Stimulated activated CD8-positive, alpha-beta memory T cell treated with anti-CD3 and anti-CD28 coated beads, Interleukin-12 subunit alpha, Interleukin-12 subunit beta, amount 100 ng/mL, for 1 hour (primary cell): Measurements from ENCODE around the gene BCAN.
A peak's percentile ranks its signal among the peaks of the same experiment; 100 is the strongest.

Experiments
- DNase-seq: peaks from one replicate; pipeline ENCODE4 v3.0.0-alpha.2; 2020; ENCODE audit warnings: low read depth

Gene BCAN

GRCh38 chr1:156700736-156701531, 59.0 kb downstream of the BCAN start:
- no peak for DNase-seq

GRCh38 chr1:156703336-156703735, 61.4 kb downstream of the BCAN start:
- no peak for DNase-seq

GRCh38 chr1:156703741-156704140, 61.8 kb downstream of the BCAN start:
- no peak for DNase-seq

DNA sequence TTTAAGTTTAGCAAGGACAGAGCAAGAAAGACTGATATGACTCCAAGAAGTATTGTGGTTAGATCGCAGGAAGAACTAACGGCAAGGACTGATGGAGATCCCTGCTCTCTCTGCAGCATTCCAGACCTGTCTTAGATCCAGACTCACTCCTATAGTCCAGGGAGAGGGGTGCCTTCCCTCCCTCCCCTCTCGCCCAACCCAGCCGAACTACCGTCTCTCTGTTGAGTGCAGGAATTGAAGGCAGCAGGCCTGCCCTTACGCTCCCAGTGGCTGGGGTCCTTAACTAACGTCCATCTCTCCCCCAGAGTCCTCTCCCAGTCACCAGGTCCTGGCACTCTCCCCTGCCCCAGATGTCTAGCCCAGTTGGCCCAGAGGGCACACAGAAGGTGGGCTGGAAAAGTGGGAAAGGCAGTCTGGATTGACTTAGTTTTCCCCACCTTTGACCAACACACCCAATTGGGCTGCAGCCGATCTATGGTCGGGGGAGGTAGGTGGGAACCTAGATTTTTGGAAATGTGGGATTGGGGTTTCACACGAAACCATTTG, 62.3 kb downstream of the BCAN start:
- no peak for DNase-seq

DNA sequence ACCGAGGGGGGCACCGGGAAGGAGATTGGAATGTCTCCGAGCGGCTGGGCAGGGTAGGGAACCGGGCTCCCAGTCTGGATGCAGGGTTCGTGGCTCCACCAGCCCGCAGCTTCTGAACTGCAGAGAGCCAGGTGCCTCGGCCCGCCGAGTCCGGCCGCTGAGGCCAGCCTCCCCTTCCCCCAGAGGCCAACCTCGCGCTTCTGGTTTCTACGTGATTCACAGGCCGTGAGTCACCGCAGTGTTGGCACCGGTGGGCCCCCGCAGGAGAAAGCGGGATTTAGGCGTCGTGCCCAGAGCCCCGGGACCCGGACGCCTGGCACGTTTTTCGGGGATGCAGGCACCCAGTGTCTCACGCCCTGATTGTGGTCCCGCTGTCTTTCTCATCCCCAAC, 63.0 kb downstream of the BCAN start:
- no peak for DNase-seq

DNA sequence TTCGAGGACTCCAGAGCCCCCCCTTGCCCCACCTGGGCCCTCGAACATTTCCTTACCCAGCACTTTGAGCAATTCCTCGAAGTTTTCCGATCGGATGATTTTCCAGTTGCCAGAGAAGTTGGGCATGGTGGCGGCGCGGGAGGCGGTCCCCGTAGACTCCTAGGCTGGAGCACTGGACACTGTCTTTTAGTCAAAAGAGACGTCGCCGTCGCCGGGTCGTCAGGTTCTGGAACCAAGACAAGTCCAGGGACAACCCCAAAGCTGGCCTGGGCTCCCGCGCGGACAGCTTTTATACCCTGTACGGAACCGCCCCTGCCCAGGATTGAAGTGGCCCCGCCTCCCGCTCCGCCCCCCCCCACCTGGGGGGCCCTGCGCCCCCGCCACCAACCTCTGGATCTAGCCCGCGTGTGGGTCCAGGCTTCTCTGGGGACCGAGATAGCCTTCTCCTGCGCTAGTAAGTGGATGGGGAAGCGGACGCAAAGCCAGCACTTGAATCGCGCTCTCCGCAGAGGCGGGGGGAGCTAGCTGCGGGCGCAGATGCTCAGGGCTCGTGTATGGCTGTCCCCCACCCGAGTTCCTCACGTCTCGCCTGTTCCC, 63.5 kb downstream of the BCAN start, which contains the start of gene CRABP2:
CRABP2 (minus strand) TSS at position 263 of the 597 bp plus-strand sequence; CDS start at position 126, 137 bp downstream.
- DNase-seq: no peak

GRCh38 chr1:156705918-156706656, 64.2 kb downstream of the BCAN start:
- DNase-seq: peak; percentile 47

DNA sequence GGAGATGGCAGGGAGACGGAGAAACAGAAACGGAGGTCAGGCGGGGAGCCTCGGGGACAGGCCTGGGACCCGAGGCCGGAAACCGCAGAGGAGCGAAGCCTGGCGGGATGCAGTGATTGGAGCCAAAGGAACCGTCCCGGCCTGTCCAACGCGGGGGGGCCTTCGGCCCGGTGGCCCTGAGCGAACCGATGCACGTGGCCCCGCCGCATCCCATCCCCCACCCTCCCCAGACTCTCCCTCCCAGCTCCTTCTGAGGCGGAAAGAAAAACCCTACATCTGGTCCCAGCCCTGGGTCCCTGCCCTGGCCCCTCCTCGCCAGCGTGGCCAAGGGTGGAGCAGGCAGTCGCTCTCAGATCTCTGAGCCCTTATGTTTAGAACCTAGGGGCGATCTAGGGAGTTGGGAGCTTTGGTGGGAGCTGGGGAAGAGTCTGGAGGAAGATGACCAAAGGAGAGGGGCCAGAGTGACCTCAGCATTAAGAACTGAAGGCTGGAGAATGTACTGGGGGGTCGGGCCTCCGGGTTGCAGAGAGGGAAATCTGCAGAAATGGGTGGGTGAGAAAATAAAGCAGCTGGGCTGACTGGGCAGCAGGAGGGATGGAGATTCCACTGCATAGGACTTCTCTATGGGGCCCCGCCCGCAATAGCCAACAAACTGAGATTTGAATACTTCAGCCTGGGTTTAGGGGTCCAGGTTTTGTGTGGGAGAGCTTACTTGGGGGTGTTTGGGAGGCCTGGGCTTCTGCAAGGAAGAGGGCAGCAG, 64.9 kb downstream of the BCAN start:
- DNase-seq: no peak

GRCh38 chr1:156707417-156708217, 65.7 kb downstream of the BCAN start:
- DNase-seq: no peak

DNA sequence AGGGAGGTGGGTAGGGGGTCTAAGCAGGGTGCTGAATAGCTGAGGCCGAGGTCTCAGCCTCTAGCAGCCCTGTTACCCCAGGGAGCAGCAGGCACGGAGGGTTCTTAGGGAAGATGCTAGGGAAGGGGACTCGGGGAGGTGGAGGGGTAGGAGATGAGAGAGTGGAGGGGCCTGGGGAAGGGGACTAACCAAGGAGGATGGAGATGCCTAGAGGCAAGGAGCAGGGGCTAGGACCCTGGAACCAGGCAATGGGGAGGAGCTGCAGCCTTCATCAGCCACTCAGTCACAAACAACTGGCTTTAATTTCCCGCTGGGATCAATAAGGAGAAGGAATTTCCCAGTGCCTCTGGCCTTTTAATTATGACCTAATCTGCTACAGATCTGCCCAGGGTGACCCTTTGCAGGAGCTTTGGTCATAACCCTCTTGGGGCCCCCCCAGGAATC, 66.3 kb downstream of the BCAN start:
- DNase-seq: no peak

GRCh38 chr1:156709031-156709430, 67.1 kb downstream of the BCAN start:
- no peak for DNase-seq
